Measurements from ENCODE around the gene NME7.

GRCh38 chr1:169201084-169201619 lies 166.4 kb downstream of the NME7 start:
- no peak for TF ChIP-seq CTCF (IDR thresholded peaks at IDR 0.05)
- TF ChIP-seq POLR2A (IDR thresholded peaks at IDR 0.05) = no peak

Measured in vagina (tissue), 2 donors.